Natural killer cell (primary cell): ENCODE data around the gene ART5. TPM values are rescaled to one million over a fixed set of nuclear protein-coding genes. Genes with fewer than 3 reads are reported as not detected.

Experiments used
- ATAC-seq, 3 donors: fragments of 150-1000 bp in 2 of 3; fragments of 200-7000 bp in 1 of 3; cut with Tn5 transposase; 1 replicate in 1 of 3; 2 replicates in 2 of 3; pipeline ENCODE4 v1.10.0; 2021; ENCODE audit warnings: mild to moderate bottlenecking in 2 of 3, moderate library complexity in 2 of 3
- DNase-seq, 2 donors: peaks; one replicate each; pipeline versions ENCODE4 v3.0.0 to v3.0.0-alpha.2; 2013 to 2021; ENCODE audit warnings: mixed read lengths in 1 of 2
- H3K27ac ChIP-seq: one replicate; pipeline ENCODE4 v1.5.1; 2013; ENCODE audit warnings: mild to moderate bottlenecking, low read length
- H3K27me3 ChIP-seq: one replicate; pipeline ENCODE4 v1.6.1; 2013; ENCODE audit warnings: low read length; ENCODE audit not compliant: control insufficient read depth, insufficient read depth
- H3K36me3 ChIP-seq: one replicate; pipeline ENCODE4 v1.6.1; 2013; ENCODE audit warnings: low read length; ENCODE audit not compliant: control insufficient read depth, insufficient read depth
- H3K4me1 ChIP-seq: one replicate; pipeline ENCODE4 v1.6.1; 2013; ENCODE audit warnings: low read length; ENCODE audit not compliant: control insufficient read depth, insufficient read depth
- H3K4me3 ChIP-seq: one replicate; pipeline ENCODE4 v1.5.1; 2013; ENCODE audit warnings: low read length
- H3K9me3 ChIP-seq: one replicate; pipeline ENCODE4 v1.6.1; 2013; ENCODE audit warnings: low read length; ENCODE audit not compliant: control insufficient read depth, insufficient read depth
- H3K27ac Mint-ChIP-seq, 2 donors: one replicate each; pipeline ENCODE4 v1.8.0; 2022; ENCODE audit warnings: mild to moderate bottlenecking in 2 of 2, mixed read lengths in 2 of 2, moderate library complexity in 1 of 2
- H3K27me3 Mint-ChIP-seq, 2 donors: one replicate each; pipeline ENCODE4 v1.8.0; 2022; ENCODE audit warnings: low read depth in 2 of 2, mixed read lengths in 2 of 2
- H3K36me3 Mint-ChIP-seq: one replicate; pipeline ENCODE4 v1.8.0; 2022; ENCODE audit warnings: mixed read lengths
- H3K4me1 Mint-ChIP-seq, 2 donors: one replicate each; pipeline ENCODE4 v1.8.0; 2022; ENCODE audit warnings: mixed read lengths in 2 of 2
- H3K4me3 Mint-ChIP-seq: one replicate; pipeline ENCODE4 v1.8.0; 2022; ENCODE audit warnings: mild to moderate bottlenecking, moderate library complexity, mixed read lengths
- H3K9me3 Mint-ChIP-seq, 2 donors: one replicate each; pipeline ENCODE4 v1.8.0; 2022; ENCODE audit warnings: mixed read lengths in 2 of 2
- CTCF ChIP-seq: fragments of 200-600 bp; IDR thresholded peaks from one replicate; pipeline ENCODE4 v1.8.0; 2022; ENCODE audit warnings: antibody characterized with exemption
- WGBS: methylation state at CpG from one replicate; pipeline ENCODE4 v1.1.7; 2013; ENCODE audit warnings: missing lambda C conversion rate; ENCODE audit not compliant: insufficient coverage; 5-methylcytosine and 5-hydroxymethylcytosine counted together
- intact Hi-C: fragments of 100-400 bp; cut with micrococcal nuclease; formaldehyde crosslinking; loops from one replicate; pipeline ENCODE4 v1.14.2; 2022
- total RNA-seq, 4 donors: library from RNA; stranded (reverse); fragments of 120-200 nt in 1 of 4; gene quantifications; one replicate each; pipeline versions ENCODE4 v1.2.3 to v1.2.4, GENCODE V29; 2013 to 2022

The ART5 gene
- total RNA-seq, 3 donors from 2014 or later (not counting 1 experiment from before 2014, with no cell fraction given) = not detected

GRCh38 chr11:3622521-3622920, 19.3 kb downstream of the ART5 start:
- no peaks in the 10 kb centered on the region for H3K9me3 Mint-ChIP-seq
- H3K9me3 ChIP-seq = no peaks in the 10 kb centered on the region
- no peak overlapping the region for H3K4me3 ChIP-seq
- no peak overlapping the region for H3K4me3 Mint-ChIP-seq
- H3K36me3 Mint-ChIP-seq = no peaks in the 10 kb centered on the region
- no peak overlapping the region for H3K27ac Mint-ChIP-seq
- peaks cover 7% of the 10 kb centered on the region for H3K4me1 ChIP-seq
- H3K27me3 ChIP-seq = no peaks in the 10 kb centered on the region
- H3K27me3 Mint-ChIP-seq = peaks cover 4 to 7% of the 10 kb centered on the region in 2 donors
- intact Hi-C loops = no loop called here
- TF ChIP-seq CTCF = no peak
- no peak overlapping the region for H3K27ac ChIP-seq
- H3K36me3 ChIP-seq = no peaks in the 10 kb centered on the region
- DNase-seq (no peak), ATAC-seq (no peak)
- peaks cover 8 to 12% of the 10 kb centered on the region in 2 donors for H3K4me1 Mint-ChIP-seq
- 68% methylated on average over 4 of the region's 4 CpGs for WGBS

- intact Hi-C loops = no loop called here
Measured at GRCh38 chr11:3617990-3618389, 23.8 kb downstream of the ART5 start.

GRCh38 chr11:3616721-3617460, 24.9 kb downstream of the ART5 start:
- H3K4me1 Mint-ChIP-seq = peaks cover 14% of the 10 kb centered on the region in 2 donors
- H3K27ac Mint-ChIP-seq = no peak overlapping the region
- H3K36me3 Mint-ChIP-seq = no peaks in the 10 kb centered on the region
- intact Hi-C loops = no loop called here
- no peaks in the 10 kb centered on the region for H3K9me3 ChIP-seq
- H3K36me3 ChIP-seq = no peaks in the 10 kb centered on the region
- H3K27ac ChIP-seq = no peak overlapping the region
- no peaks in the 10 kb centered on the region for H3K27me3 Mint-ChIP-seq
- no peak overlapping the region for H3K4me3 ChIP-seq
- DNase-seq = no peak
- TF ChIP-seq CTCF = no peak
- 90% methylated on average over 25 of the region's 25 CpGs for WGBS
- ATAC-seq = no peak
- H3K27me3 ChIP-seq = no peaks in the 10 kb centered on the region
- no peaks in the 10 kb centered on the region for H3K9me3 Mint-ChIP-seq
- H3K4me3 Mint-ChIP-seq = no peak overlapping the region
- peaks cover 9% of the 10 kb centered on the region for H3K4me1 ChIP-seq

More at GRCh38 chr11:3617990-3618389, 23.8 kb downstream of the ART5 start:
- Mint-ChIP-seq H3K27me3 (no peaks in the 10 kb centered on the region), H3K4me1 (peaks cover 14% of the 10 kb centered on the region in 2 donors), H3K4me3 (no peak overlapping the region), H3K9me3 (no peaks in the 10 kb centered on the region), H3K27ac (no peak overlapping the region), H3K36me3 (no peaks in the 10 kb centered on the region)
- 88% methylated on average over 8 of the region's 8 CpGs for WGBS
- H3K4me1 ChIP-seq = peaks cover 9% of the 10 kb centered on the region
- no peak for TF ChIP-seq CTCF
- H3K27ac ChIP-seq = no peak overlapping the region
- H3K4me3 ChIP-seq = no peak overlapping the region
- H3K27me3 ChIP-seq = no peaks in the 10 kb centered on the region
- H3K36me3 ChIP-seq = no peaks in the 10 kb centered on the region
- H3K9me3 ChIP-seq = no peaks in the 10 kb centered on the region
- ATAC-seq (no peak), DNase-seq (no peak)

GRCh38 chr11:3615998-3616397, 25.8 kb downstream of the ART5 start:
- Histone ChIP-seq H3K4me3 (no peak overlapping the region), H3K4me1 (peaks cover 9% of the 10 kb centered on the region), H3K27ac (no peak overlapping the region), H3K36me3 (no peaks in the 10 kb centered on the region), H3K27me3 (no peaks in the 10 kb centered on the region), H3K9me3 (no peaks in the 10 kb centered on the region)
- H3K4me1 Mint-ChIP-seq = peaks cover 14% of the 10 kb centered on the region in 2 donors
- intact Hi-C loops = no loop called here
- no peaks in the 10 kb centered on the region for H3K36me3 Mint-ChIP-seq
- no peaks in the 10 kb centered on the region for H3K9me3 Mint-ChIP-seq
- no peak for TF ChIP-seq CTCF
- no peak overlapping the region for H3K27ac Mint-ChIP-seq
- no peak for ATAC-seq
- DNase-seq = no peak
- 89% methylated on average over 6 of the region's 6 CpGs for WGBS
- H3K4me3 Mint-ChIP-seq = no peak overlapping the region
- peaks cover 0 to 2% of the 10 kb centered on the region in 2 donors for H3K27me3 Mint-ChIP-seq
